ENCODE data around the gene FRAS1.

FRAS1 gene

GRCh38 chr4:78331186-78331585 lies 274.1 kb downstream of the FRAS1 start:
- in situ Hi-C loops (cut with MboI; ENCODE audit: low pct_unique_long_range_greater_than_20kb, low sequenced_read_pairs) = no loop called here
- no peak for DNase-seq

- in situ Hi-C loops (cut with MboI; ENCODE audit: low pct_unique_long_range_greater_than_20kb, low sequenced_read_pairs) = no loop called here
- DNase-seq = no peak
Measured at GRCh38 chr4:78331965-78332364, 274.8 kb downstream of the FRAS1 start.

DNA sequence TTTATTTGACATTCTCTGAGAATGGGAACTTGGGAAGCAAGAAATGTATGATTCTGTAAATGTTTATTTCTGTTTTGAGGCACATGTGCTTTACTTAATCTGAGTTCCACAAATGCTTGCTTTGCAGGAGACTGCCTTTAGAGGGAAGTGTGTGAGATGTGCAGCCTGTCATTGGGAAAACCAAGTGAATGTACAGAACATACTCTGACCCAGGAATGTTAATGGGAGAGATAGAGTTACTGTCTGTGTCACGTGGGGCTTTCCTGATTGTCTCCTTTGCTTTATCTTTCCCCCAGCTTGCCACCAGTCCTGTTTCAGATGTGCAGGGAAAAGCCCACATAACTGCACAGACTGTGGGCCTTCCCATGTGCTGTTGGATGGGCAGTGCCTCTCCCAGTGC lies 275.9 kb downstream of the FRAS1 start:
- DNase-seq = no peak

DNA sequence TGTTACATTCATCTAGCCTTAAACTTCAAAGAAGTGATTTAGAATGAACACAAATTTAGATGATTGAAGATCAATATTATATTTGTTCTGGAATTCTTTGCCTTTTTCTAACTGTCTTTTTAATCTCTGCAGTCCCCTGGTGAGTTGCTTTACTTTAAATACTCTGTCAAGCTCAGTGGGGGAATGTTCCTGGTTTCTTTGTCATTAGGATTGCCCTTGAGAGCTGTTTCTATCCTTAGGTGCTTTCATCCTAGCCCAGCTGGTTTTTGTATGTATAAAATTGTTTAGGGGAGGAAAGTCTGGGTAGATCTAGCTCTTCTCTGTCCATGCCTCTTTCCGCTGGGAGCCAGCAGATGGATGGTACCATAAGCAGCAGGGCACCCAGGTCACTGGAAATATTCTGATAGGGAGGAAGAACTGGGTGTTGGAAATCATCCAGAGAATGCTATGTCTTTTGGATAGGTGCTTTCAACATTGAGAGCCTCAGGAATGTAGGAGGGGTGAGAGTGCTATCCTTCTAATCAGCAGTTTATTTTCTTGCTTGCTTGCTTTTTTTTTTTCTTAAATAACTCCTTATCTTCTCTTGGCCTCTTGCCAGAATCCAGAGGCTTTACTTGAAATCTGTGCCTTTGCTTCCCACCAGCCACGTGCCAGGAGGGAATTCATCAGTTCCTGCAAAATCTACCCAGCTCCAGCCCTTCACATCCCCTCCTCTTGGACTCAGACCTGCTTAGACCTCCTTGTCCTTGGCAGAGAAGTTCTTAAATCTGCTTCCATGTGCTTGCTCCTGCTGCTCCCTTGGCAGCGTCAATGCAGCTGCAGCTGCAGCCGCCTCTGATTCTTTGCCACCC lies 279.2 kb downstream of the FRAS1 start:
- in situ Hi-C loops (cut with MboI; ENCODE audit: low pct_unique_long_range_greater_than_20kb, low sequenced_read_pairs) = no loop called here
- DNase-seq = no peak

More for the DNA sequence above, 275.9 kb downstream of the FRAS1 start:
- in situ Hi-C loops (cut with MboI; ENCODE audit: low pct_unique_long_range_greater_than_20kb, low sequenced_read_pairs) = no loop called here

DNA sequence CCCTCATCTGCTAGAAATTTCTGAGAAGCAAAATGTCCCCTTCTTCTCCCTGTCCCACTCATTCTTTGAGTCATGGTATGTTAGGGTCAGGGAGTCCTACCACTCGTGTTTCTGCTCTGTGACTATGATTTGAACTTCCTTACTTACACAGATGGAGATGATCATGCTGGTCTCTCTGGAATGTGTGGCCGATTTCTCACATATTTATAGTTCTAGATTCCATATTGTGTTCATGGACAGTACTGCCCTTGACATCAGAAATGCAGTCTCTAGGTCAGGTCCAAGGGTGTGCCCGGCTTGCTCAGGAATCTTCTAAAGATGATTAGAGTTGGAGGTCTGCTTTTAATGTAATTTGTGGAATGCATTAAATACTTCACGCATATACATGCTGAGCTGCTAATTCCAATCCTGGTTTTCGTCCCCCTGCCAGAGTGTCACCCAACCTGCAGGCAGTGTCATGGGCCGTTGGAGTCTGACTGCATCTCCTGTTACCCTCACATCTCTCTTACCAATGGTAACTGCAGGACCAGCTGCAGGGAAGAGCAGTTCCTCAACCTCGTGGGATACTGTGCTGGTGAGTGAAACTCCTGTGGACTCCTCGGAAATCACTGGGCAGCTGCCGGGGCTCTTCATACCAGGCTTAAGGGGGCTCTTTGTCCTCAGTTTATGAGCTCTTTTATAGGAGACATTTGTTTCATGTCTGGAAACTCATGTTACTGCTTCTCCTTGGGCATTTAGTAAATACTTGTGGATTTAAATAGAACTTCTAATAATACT lies 280.3 kb downstream of the FRAS1 start:
- in situ Hi-C loops (cut with MboI; ENCODE audit: low pct_unique_long_range_greater_than_20kb, low sequenced_read_pairs) = no loop called here
- no peak for DNase-seq

GRCh38 chr4:78342125-78342524 lies 285.0 kb downstream of the FRAS1 start:
- in situ Hi-C loops (cut with MboI; ENCODE audit: low pct_unique_long_range_greater_than_20kb, low sequenced_read_pairs) = no loop called here
- DNase-seq = no peak

- in situ Hi-C loops (cut with MboI; ENCODE audit: low pct_unique_long_range_greater_than_20kb, low sequenced_read_pairs) = no loop called here
- no peak for DNase-seq
Measured at GRCh38 chr4:78343682-78344081, 286.6 kb downstream of the FRAS1 start.

DNA sequence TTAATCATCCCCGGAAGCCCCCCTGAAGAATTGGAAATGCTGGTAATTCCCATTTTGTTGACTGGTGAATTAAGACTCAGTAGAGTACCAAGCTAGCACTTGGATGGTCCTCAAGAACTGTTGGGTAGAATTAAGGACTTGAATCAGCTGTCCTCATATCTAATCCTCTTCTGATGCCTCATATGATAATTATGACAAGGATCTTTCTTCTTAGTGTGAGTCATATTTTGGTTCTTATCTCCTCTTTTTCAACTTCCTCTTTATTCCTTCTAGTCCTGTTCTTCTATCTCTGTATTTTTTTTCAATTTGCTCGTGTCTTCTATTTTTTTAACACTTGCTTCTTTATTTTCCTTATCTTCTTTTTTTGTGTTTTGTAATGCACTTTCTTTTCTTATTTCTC lies 288.1 kb downstream of the FRAS1 start:
- peak; percentile 24 for DNase-seq
- in situ Hi-C loops (cut with MboI; ENCODE audit: low pct_unique_long_range_greater_than_20kb, low sequenced_read_pairs) = no loop called here

- in situ Hi-C loops (cut with MboI; ENCODE audit: low pct_unique_long_range_greater_than_20kb, low sequenced_read_pairs) = no loop called here
Measured at GRCh38 chr4:78346222-78346621, 289.1 kb downstream of the FRAS1 start.

DNA sequence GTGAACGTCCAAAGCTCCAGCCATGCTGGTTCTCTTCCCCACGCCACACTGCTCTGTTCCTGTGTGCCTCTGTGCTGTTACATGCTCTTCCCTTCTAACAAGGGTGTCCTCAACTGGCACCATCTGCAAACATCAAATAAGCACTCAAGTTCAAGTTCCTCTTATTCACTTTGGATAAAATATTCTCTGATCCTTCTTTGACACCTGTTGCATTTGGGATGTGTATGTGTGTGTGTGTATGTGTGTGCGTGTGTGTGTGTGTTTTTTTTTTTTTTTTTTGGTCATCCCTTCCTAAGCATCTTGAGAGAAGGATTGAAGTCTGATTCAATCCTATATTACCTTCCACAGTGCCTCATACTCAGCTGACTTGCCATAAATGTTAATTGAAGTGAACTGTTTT lies 290.4 kb downstream of the FRAS1 start:
- in situ Hi-C loops (cut with MboI; ENCODE audit: low pct_unique_long_range_greater_than_20kb, low sequenced_read_pairs) = no loop called here
- DNase-seq = no peak

More at GRCh38 chr4:78346222-78346621, 289.1 kb downstream of the FRAS1 start:
- DNase-seq = no peak

DNA sequence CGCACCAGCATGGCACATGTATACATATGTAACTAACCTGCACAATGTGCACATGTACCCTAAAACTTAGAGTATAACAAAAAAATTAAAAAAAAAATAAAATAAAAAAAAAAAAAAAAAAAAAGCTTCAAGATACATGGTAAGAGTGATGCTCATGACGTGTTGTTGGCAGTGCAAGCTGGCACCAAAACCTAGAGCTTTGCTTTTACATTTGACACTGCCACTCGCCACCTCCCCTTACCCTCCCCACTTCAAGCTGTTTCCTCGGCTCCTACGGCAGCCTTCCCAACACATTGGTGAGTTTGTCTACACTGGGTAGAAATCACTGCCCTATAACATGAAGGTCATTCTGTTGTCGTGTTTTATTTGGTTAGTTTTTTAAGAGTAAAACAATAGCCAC lies 296.8 kb downstream of the FRAS1 start:
- in situ Hi-C loops (cut with MboI; ENCODE audit: low pct_unique_long_range_greater_than_20kb, low sequenced_read_pairs) = no loop called here
- no peak for DNase-seq

DNA sequence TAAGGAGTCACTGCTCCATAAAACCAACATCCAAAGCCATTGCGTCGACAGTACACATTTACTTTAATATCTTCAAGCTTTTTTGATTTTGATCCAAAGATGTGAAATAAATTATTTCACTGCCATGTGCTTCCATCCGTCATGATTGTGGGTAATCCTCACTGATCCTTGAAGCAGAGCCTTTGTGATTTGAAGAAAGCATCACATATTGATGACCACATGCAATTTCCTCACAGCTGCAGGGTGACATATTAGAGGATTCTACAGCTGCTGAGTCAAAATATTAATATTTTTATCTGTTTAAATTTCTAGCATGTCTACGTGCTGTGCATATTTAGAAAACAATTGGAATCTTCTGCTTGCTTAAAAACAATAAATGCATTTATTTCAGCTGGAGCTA lies 297.7 kb downstream of the FRAS1 start:
- DNase-seq = no peak
- in situ Hi-C loops (cut with MboI; ENCODE audit: low pct_unique_long_range_greater_than_20kb, low sequenced_read_pairs) = no loop called here

- DNase-seq = no peak
- in situ Hi-C loops (cut with MboI; ENCODE audit: low pct_unique_long_range_greater_than_20kb, low sequenced_read_pairs) = no loop called here
Measured at GRCh38 chr4:78355306-78355705, 298.2 kb downstream of the FRAS1 start.

DNA sequence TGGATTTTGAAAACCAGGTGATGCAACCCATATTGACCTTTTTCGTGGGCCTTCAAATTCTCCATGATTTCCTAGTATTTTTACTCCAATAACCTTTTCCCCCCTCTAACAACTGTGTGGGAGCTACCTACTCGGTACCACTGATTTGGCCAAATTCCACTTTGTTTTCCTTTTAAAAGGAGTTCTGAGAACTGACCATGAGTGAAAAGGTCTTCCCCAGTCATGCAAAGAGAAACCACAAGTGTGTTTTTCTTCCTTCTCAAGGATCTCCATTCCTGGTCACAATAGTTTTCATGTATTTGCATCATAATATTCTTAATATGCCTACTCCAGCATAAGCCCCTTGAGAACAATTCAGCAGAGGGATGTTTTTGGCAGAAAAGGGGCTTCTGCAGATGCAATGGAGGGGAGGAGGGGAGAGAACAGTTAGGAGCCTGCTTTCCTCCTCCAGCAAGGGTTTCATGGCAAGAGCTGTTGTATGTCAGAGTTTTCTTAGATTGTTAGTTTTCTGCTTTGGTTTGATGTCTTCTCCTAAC lies 299.2 kb downstream of the FRAS1 start:
- DNase-seq = no peak
- in situ Hi-C loops (cut with MboI; ENCODE audit: low pct_unique_long_range_greater_than_20kb, low sequenced_read_pairs) = no loop called here

- DNase-seq = no peak
- in situ Hi-C loops (cut with MboI; ENCODE audit: low pct_unique_long_range_greater_than_20kb, low sequenced_read_pairs) = no loop called here
Measured at GRCh38 chr4:78357122-78357521, 300.0 kb downstream of the FRAS1 start.

DNA sequence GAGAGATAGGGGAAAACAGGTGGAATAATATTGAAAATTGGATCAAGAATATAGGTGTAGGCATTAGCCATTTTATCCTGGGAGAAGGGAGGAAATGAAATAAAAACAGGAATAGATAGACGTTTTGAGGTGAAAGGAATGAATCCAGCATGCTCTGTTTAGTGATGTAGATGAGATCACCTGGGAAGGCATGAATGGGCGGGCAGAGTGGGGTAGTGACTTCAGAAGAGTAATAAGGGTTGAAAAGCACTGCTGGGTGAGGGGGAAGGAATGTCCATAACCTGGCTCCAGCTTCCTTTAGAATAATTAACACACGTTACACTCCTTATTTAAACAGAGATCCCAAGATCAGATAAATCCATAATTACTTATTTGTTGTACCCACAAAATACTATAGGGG lies 303.3 kb downstream of the FRAS1 start:
- no peak for DNase-seq
- in situ Hi-C loops (cut with MboI; ENCODE audit: low pct_unique_long_range_greater_than_20kb, low sequenced_read_pairs) = no loop called here

DNA sequence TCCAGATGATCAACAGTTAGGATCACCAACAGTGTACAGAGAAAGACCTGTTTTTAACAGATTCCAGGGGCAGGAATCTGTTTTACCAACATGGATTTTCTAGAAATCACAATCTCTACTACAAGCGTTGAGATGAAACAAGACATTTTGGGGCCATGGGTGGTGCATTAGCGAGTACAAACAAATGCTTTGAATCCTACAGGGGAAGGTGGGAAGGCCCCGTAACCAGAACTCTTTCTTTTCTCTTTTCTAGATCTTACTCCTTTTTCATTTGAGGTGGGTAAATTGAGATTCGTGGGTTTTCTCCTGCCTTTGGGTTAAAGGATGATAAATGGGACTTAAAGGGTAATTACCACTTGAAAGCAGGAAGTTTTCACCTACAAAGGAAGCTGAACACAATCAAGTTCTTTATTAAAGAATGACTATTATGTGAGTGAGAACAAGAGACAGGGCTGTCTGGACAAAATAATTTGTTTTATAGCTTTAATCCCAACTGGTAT lies 304.5 kb downstream of the FRAS1 start:
- DNase-seq = no peak
- in situ Hi-C loops (cut with MboI; ENCODE audit: low pct_unique_long_range_greater_than_20kb, low sequenced_read_pairs) = no loop called here

- no peak for DNase-seq
- in situ Hi-C loops (cut with MboI; ENCODE audit: low pct_unique_long_range_greater_than_20kb, low sequenced_read_pairs) = no loop called here
Measured at GRCh38 chr4:78362310-78362709, 305.2 kb downstream of the FRAS1 start.

DNA sequence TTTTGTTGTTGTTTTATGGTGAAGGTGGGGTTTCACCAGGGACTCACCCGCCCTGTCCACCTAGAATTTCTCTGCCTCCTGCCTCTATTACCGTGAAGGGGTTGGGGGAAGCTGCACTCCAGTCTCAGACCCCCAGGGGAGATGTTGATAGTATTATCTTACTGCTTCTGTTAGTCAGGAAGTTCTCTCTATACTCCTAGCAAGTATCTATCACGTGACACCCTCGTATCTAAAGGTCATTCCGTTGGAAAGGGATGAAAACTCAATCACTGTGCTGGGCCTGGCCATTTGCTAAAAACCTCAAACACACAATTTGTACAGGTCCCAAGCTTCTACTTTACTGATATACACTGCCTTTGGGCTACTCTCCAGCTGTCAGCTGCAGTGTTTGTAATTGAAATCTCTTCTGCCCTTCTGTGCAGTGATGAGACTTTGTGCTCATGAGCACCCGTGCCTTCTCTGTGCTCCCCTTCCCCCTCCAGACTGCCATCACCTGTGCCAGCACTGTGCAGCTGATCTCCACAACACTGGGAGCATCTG lies 306.0 kb downstream of the FRAS1 start:
- no peak for DNase-seq
- in situ Hi-C loops (cut with MboI; ENCODE audit: low pct_unique_long_range_greater_than_20kb, low sequenced_read_pairs) = no loop called here

DNA sequence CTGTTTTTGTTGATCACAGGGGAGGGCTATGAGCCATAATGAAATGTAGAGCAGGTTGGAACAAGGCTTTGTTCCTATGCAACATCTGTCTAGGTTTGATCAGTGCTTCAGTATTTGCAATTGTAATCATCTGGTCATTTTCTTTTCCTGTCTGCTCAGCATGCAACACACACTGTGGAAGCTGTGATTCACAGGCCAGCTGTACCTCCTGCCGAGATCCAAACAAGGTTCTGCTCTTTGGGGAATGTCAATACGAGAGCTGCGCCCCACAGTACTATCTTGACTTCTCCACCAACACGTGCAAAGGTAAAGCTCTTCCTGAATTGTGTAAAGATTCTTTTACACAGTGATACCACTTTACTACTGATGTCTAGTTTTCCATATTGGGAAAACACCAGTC lies 312.6 kb downstream of the FRAS1 start:
- in situ Hi-C loops (cut with MboI; ENCODE audit: low pct_unique_long_range_greater_than_20kb, low sequenced_read_pairs) = no loop called here
- no peak for DNase-seq
